H1 (cell line): Measurements from ENCODE around the gene OR51I1. TPM values are rescaled to one million over a fixed set of nuclear protein-coding genes. Genes with fewer than 3 reads are reported as not detected.

Experiments used
- CTCF ChIA-PET: fragments of 300-600 bp; sonication (Branson Sonifier 250); formaldehyde crosslinking; loops from one replicate; lab custom pipeline; 2021; ENCODE audit not compliant: partially characterized antibody; lab: Charles Lee
- POLR2A ChIA-PET: fragments of 300-600 bp; sonication (Branson Sonifier 250); formaldehyde crosslinking; loops from one replicate; lab custom pipeline; 2021; ENCODE audit warnings: inconsistent platforms; ENCODE audit not compliant: partially characterized antibody; lab: Charles Lee
- DNase-seq, 2 experiments: peaks; one replicate each; pipeline versions ENCODE4 v3.0.0 to v3.0.0-alpha.2; 2010 to 2022; ENCODE audit warnings: low spot score in 2 of 2, low read depth in 1 of 2, mixed read lengths in 1 of 2
- FAIRE-seq: peaks from 2 replicates; lab custom pipeline; 2011; peaks lifted over from hg19 to GRCh38; lab: Jason Lieb, UNC
- H2AFZ ChIP-seq: 2 replicates; pipeline ENCODE4 v1.8.1; 2012; ENCODE audit warnings: low read length, inconsistent platforms
- H2AK5ac ChIP-seq: 2 replicates; pipeline ENCODE4 v1.6.1; 2013; ENCODE audit warnings: low read depth, low read length
- H2BK120ac ChIP-seq: replicated peaks from 2 replicates; pipeline ENCODE3; 2013; ENCODE audit warnings: low read depth, low read length, inconsistent platforms
- H2BK12ac ChIP-seq: 2 replicates; pipeline ENCODE4 v1.6.1; 2013; ENCODE audit warnings: low read depth, low read length
- H2BK15ac ChIP-seq: 2 replicates; pipeline ENCODE4 v1.6.1; 2013; ENCODE audit warnings: low read length
- H2BK20ac ChIP-seq: 2 replicates; pipeline ENCODE4 v1.6.1; 2013; ENCODE audit warnings: low read length
- H2BK5ac ChIP-seq: 2 replicates; pipeline ENCODE4 v1.6.1; 2013; ENCODE audit warnings: low read depth, low read length
- H3K14ac ChIP-seq: 2 replicates; pipeline ENCODE4 v1.6.1; 2013; ENCODE audit warnings: inconsistent platforms; ENCODE audit not compliant: insufficient read length
- H3K18ac ChIP-seq: 2 replicates; pipeline ENCODE4 v1.6.1; 2013; ENCODE audit warnings: low read length; ENCODE audit errors: extremely low read depth
- H3K23ac ChIP-seq: 2 replicates; pipeline ENCODE4 v1.6.1; 2013; ENCODE audit warnings: inconsistent platforms; ENCODE audit not compliant: insufficient read length
- H3K23me2 ChIP-seq: 2 replicates; pipeline ENCODE4 v1.6.1; 2013; ENCODE audit warnings: low read depth, low read length
- H3K27ac ChIP-seq: 2 replicates; pipeline ENCODE4 v1.6.1; 2011; ENCODE audit warnings: low read depth, low read length, inconsistent platforms
- H3K27me3 ChIP-seq, 4 experiments: replicated peaks in 1 of 4; 1 replicate in 1 of 4; 2 replicates in 3 of 4; pipeline versions ENCODE4 v1.6.1 to v1.8.1; 2011 to 2013; ENCODE audit warnings: low read length in 3 of 4, mild to moderate bottlenecking in 3 of 4, inconsistent platforms in 2 of 4, mixed read lengths in 2 of 4, moderate library complexity in 1 of 4; ENCODE audit not compliant: control insufficient read depth in 3 of 4, insufficient read depth in 3 of 4; ENCODE audit errors: extremely low read depth in 1 of 4
- H3K36me3 ChIP-seq, 4 experiments: 2 replicates each; pipeline versions ENCODE4 v1.6.1 to v1.8.1; 2011 to 2013; ENCODE audit warnings: mild to moderate bottlenecking in 4 of 4, low read length in 3 of 4, moderate library complexity in 2 of 4, control low read depth in 1 of 4, inconsistent platforms in 1 of 4; ENCODE audit not compliant: insufficient read depth in 4 of 4, control insufficient read depth in 2 of 4
- H3K4ac ChIP-seq: replicated peaks from 2 replicates; pipeline ENCODE3; 2013; ENCODE audit warnings: low read length, low read depth, mixed read lengths, inconsistent platforms; ENCODE audit not compliant: insufficient read length
- H3K4me1 ChIP-seq, 4 experiments: replicated peaks in 1 of 4; 1 replicate in 1 of 4; 2 replicates in 3 of 4; pipeline versions ENCODE4 v1.6.1 to v1.8.1; 2011 to 2013; ENCODE audit warnings: low read length in 3 of 4, inconsistent platforms in 2 of 4, mixed read lengths in 1 of 4; ENCODE audit not compliant: insufficient read depth in 4 of 4, control insufficient read depth in 3 of 4
- H3K4me2 ChIP-seq, 2 experiments: 2 replicates each; pipeline versions ENCODE4 v1.6.1 to v1.8.1; 2011 to 2013; ENCODE audit warnings: low read depth in 2 of 2, low read length in 2 of 2, control low read depth in 1 of 2, inconsistent platforms in 1 of 2, mild to moderate bottlenecking in 1 of 2; ENCODE audit not compliant: insufficient read depth in 1 of 2
- H3K4me3 ChIP-seq, 4 experiments: fragments of 200-600, 300-600 bp in 1 of 4; sonication (generic), shearing (Covaris generic), sonication (Bioruptor Twin) in 1 of 4; 2 replicates each; pipeline versions ENCODE4 v1.5.1 to v1.8.1; 2011 to 2016; ENCODE audit warnings: low read length in 4 of 4, low read depth in 3 of 4, control low read depth in 2 of 4, inconsistent platforms in 2 of 4, mild to moderate bottlenecking in 2 of 4, mixed read lengths in 1 of 4, moderate library complexity in 1 of 4; ENCODE audit not compliant: insufficient read depth in 2 of 4; ENCODE audit errors: extremely low read depth in 1 of 4
- H3K56ac ChIP-seq: replicated peaks from 2 replicates; pipeline ENCODE3; 2013; ENCODE audit warnings: low read depth, mild to moderate bottlenecking, mixed read lengths, low read length, inconsistent platforms; ENCODE audit not compliant: insufficient read length
- H3K79me1 ChIP-seq: 2 replicates; pipeline ENCODE4 v1.6.1; 2013; ENCODE audit warnings: low read depth, low read length, control low read depth
- H3K79me2 ChIP-seq, 2 experiments: 2 replicates each; pipeline versions ENCODE4 v1.6.1 to v1.8.1; 2012 to 2013; ENCODE audit warnings: low read length in 2 of 2, mild to moderate bottlenecking in 2 of 2, inconsistent platforms in 1 of 2; ENCODE audit not compliant: insufficient read depth in 2 of 2, control insufficient read depth in 1 of 2
- H3K9ac ChIP-seq, 4 experiments: replicated peaks in 1 of 4; 1 replicate in 1 of 4; 2 replicates in 3 of 4; pipeline versions ENCODE4 v1.6.1 to v1.8.1; 2011 to 2013; ENCODE audit warnings: low read depth in 3 of 4, low read length in 3 of 4, control low read depth in 2 of 4, mild to moderate bottlenecking in 2 of 4, moderate library complexity in 2 of 4, inconsistent platforms in 1 of 4; ENCODE audit errors: extremely low read depth in 1 of 4
- H3K9me3 ChIP-seq, 2 experiments: 2 replicates each; pipeline versions ENCODE4 v1.6.1 to v1.8.1; 2012 to 2013; ENCODE audit warnings: mild to moderate bottlenecking in 2 of 2, moderate library complexity in 2 of 2, control low read depth in 1 of 2, inconsistent platforms in 1 of 2, low read depth in 1 of 2, low read length in 1 of 2, mixed read lengths in 1 of 2; ENCODE audit not compliant: insufficient read depth in 2 of 2
- H4K20me1 ChIP-seq, 2 experiments: replicated peaks in 1 of 2; 2 replicates each; pipeline versions ENCODE3 to v1.8.1; 2011 to 2013; ENCODE audit warnings: inconsistent platforms in 2 of 2, low read length in 2 of 2, mild to moderate bottlenecking in 1 of 2; ENCODE audit not compliant: insufficient read depth in 2 of 2, control insufficient read depth in 1 of 2
- H4K5ac ChIP-seq: 2 replicates; pipeline ENCODE4 v1.6.1; 2013; ENCODE audit warnings: low read length, low read depth, mixed read lengths, inconsistent platforms; ENCODE audit not compliant: insufficient read length
- H4K8ac ChIP-seq: 2 replicates; pipeline ENCODE4 v1.8.0; 2013; ENCODE audit warnings: mild to moderate bottlenecking, moderate library complexity, low read length, inconsistent platforms; ENCODE audit not compliant: insufficient read depth; ENCODE audit errors: extremely low read depth
- H4K91ac ChIP-seq: replicated peaks from 2 replicates; pipeline ENCODE3; 2013; ENCODE audit warnings: low read length, mixed read lengths, inconsistent platforms; ENCODE audit not compliant: insufficient read length
- BCL11A ChIP-seq, 2 experiments: IDR thresholded peaks; one replicate each; pipeline ENCODE4 v1.6.1; 2011; ENCODE audit warnings: low read depth in 2 of 2, low read length in 2 of 2, mild to moderate bottlenecking in 2 of 2
- CHD1 ChIP-seq: IDR thresholded peaks from 2 replicates; pipeline ENCODE4 v1.6.1; 2012; ENCODE audit warnings: low read depth, low read length, improper control_type of control experiment
- KDM1A ChIP-seq: fragments of 200-600, 300-600 bp; sonication (generic); IDR thresholded peaks from 2 replicates; pipeline ENCODE4 v1.7.1; 2016; ENCODE audit warnings: mild to moderate bottlenecking, low read length, borderline replicate concordance
- SP1 ChIP-seq: IDR thresholded peaks from 2 replicates; pipeline ENCODE4 v1.6.1; 2011; ENCODE audit warnings: low read depth, low read length
- TAF7 ChIP-seq: optimal IDR thresholded peaks from 2 replicates; pipeline ENCODE3; 2011; ENCODE audit warnings: low read depth, mild to moderate bottlenecking, inconsistent platforms, low read length, moderate library complexity, borderline replicate concordance
- TBP ChIP-seq: IDR thresholded peaks from 2 replicates; pipeline ENCODE4 v1.6.1; 2011; ENCODE audit warnings: low read depth, low read length, improper control_type of control experiment
- polyA plus RNA-seq, 7 experiments: library from polyadenylated mRNA; depleted of rRNA in 3 of 7; stranded (reverse) in 5 of 7; unstranded in 2 of 7; fragments of >200 nt in 5 of 7; fragments of 200-250 nt in 2 of 7; gene quantifications; 1 replicate in 5 of 7; 2 replicates in 1 of 7; 4 replicates in 1 of 7; pipeline versions ENCODE4 v1.2.1 to v1.2.3, GENCODE V29; 2011 to 2013; ENCODE audit warnings: missing spikeins in 2 of 7, mixed read lengths in 2 of 7
- total RNA-seq: library from RNA; stranded (reverse); fragmentation: NEBNext Ultra II Directional; extraction: Animal tissue kit (Norgen Biotek cat#: 25700); gene quantifications from 2 replicates; pipeline ENCODE4 v1.2.1, GENCODE V29; 2021

OR51I1 gene
- total and polyA plus RNA-seq, 2 of the 8 experiments (the other 6 are each of a cell fraction or from before 2014, with no cell fraction given) = not detected

- no peaks in the 10 kb centered on the region for H3K27me3 ChIP-seq
- H3K79me2 ChIP-seq = no peaks in the 10 kb centered on the region
- no peak within 1 kb of the TSS for H3K23ac ChIP-seq
- H2BK120ac ChIP-seq = no peak within 1 kb of the TSS
- no peak within 1 kb of the TSS for H3K4me3 ChIP-seq
- H3K4ac ChIP-seq = no peak within 1 kb of the TSS
- H2BK12ac ChIP-seq = no peak within 1 kb of the TSS
- H3K36me3 ChIP-seq = no peaks in the 10 kb centered on the region
- peaks cover 2% of the 10 kb centered on the region; the same call in 1 of the 2 replicates for H3K23me2 ChIP-seq
- POLR2A ChIA-PET = no interaction called here
- H4K91ac ChIP-seq = no peak within 1 kb of the TSS
- H2BK20ac ChIP-seq = no peak within 1 kb of the TSS
- H4K5ac ChIP-seq = no peak within 1 kb of the TSS
- H3K14ac ChIP-seq = no peak within 1 kb of the TSS
- FAIRE-seq (no peak), DNase-seq (no peak)
- no peak within 1 kb of the TSS for H3K27ac ChIP-seq
- no peaks in the 10 kb centered on the region for H3K79me1 ChIP-seq
- CTCF ChIA-PET = no interaction called here
- no peak within 1 kb of the TSS for H3K4me2 ChIP-seq
- H2AFZ ChIP-seq = no peak within 1 kb of the TSS
- H2BK5ac ChIP-seq = no peak within 1 kb of the TSS
- H4K20me1 ChIP-seq = no peaks in the 10 kb centered on the region
- TF ChIP-seq BCL11A (IDR thresholded peaks at IDR 0.05; ENCODE audit: low read depth in 2 of 2, low read length in 2 of 2) (no peak), TAF7 (no peak), SP1 (no peak), TBP (no peak), CHD1 (no peak), KDM1A (no peak)
- no peak within 1 kb of the TSS for H2BK15ac ChIP-seq
- H2AK5ac ChIP-seq = no peak within 1 kb of the TSS
- H4K8ac ChIP-seq = no peak within 1 kb of the TSS
- H3K9me3 ChIP-seq = no peaks in the 10 kb centered on the region
- H3K9ac ChIP-seq = no peak within 1 kb of the TSS; a peak in 1 of 7 replicates
- H3K18ac ChIP-seq = no peak within 1 kb of the TSS
- no peak within 1 kb of the TSS for H3K56ac ChIP-seq
- H3K4me1 ChIP-seq = no peaks in the 10 kb centered on the region
Measured at GRCh38 chr11:5488385-5488784, 47.1 kb upstream of the OR51I1 start, which contains the start of gene OR52D1. TSS of gene OR52D1 (plus strand) at chr11:5488685. CDS start at chr11:5488707, 22 bp downstream.
